Memory B cell (primary cell): ENCODE measurements around the gene IER3.
A peak's percentile ranks its signal among the peaks of the same experiment; 100 is the strongest.
"Not testable (repeated sequence)": the region's sequence is repeated elsewhere in the genome, so short reads cannot be mapped to it uniquely, and the experiment has no call there.

ENCODE experiments used
- ATAC-seq: fragments of 150-1000 bp; cut with Tn5 transposase; 2 replicates; pipeline ENCODE4 v1.10.0; 2021; ENCODE audit warnings: low read depth, mild to moderate bottlenecking, moderate library complexity
- DNase-seq, 2 donors: peaks; one replicate each; pipeline ENCODE4 v3.0.0; 2022; ENCODE audit warnings: low spot score in 2 of 2
- H3K27ac Mint-ChIP-seq: one replicate; pipeline ENCODE4 v1.8.0; 2022; ENCODE audit warnings: mild to moderate bottlenecking, moderate library complexity, mixed read lengths
- H3K27me3 Mint-ChIP-seq: one replicate; pipeline ENCODE4 v1.8.0; 2022; ENCODE audit warnings: mixed read lengths
- H3K36me3 Mint-ChIP-seq: one replicate; pipeline ENCODE4 v1.8.0; 2022; ENCODE audit warnings: mild to moderate bottlenecking, mixed read lengths
- H3K4me1 Mint-ChIP-seq: one replicate; pipeline ENCODE4 v1.8.0; 2022; ENCODE audit warnings: mixed read lengths
- H3K4me3 Mint-ChIP-seq: one replicate; pipeline ENCODE4 v1.8.0; 2022; ENCODE audit warnings: mild to moderate bottlenecking, moderate library complexity, mixed read lengths
- H3K9me3 Mint-ChIP-seq: one replicate; pipeline ENCODE4 v1.8.0; 2022; ENCODE audit warnings: mixed read lengths

IER3 gene

GRCh38 chr6:30719791-30720737 is 24.3 kb downstream of the IER3 start, which contains the start of gene TUBB:
TUBB (plus strand) TSS chr6:30720352; CDS start chr6:30720507, 155 bp downstream.
- Mint-ChIP-seq H3K27me3 (no peaks in the 10 kb centered on the region), H3K4me1 (peaks cover 37% of the 10 kb centered on the region), H3K27ac (peak within 1 kb of the TSS; percentile 90), H3K36me3 (peaks cover 14% of the 10 kb centered on the region), H3K4me3 (peak within 1 kb of the TSS; percentile 96), H3K9me3 (no peaks in the 10 kb centered on the region)
- DNase-seq (peak; percentile 80 to 88), ATAC-seq (peak; percentile 53)

GRCh38 chr6:30719356-30719755 is 25.0 kb downstream of the IER3 start:
- peak overlapping the region; percentile 90 for H3K27ac Mint-ChIP-seq
- peak overlapping the region; percentile 96 for H3K4me3 Mint-ChIP-seq
- no peak for DNase-seq
- H3K9me3 Mint-ChIP-seq = no peaks in the 10 kb centered on the region
- H3K4me1 Mint-ChIP-seq = peaks cover 31% of the 10 kb centered on the region
- peaks cover 16% of the 10 kb centered on the region for H3K36me3 Mint-ChIP-seq
- ATAC-seq = no peak
- H3K27me3 Mint-ChIP-seq = no peaks in the 10 kb centered on the region

- DNase-seq, H3K27me3 Mint-ChIP-seq, ATAC-seq, H3K9me3 Mint-ChIP-seq: not testable (repeated sequence)
- Mint-ChIP-seq H3K4me3 (peak overlapping the region; percentile 92), H3K36me3 (peaks cover 17% of the 10 kb centered on the region), H3K4me1 (peaks cover 27% of the 10 kb centered on the region), H3K27ac (peak overlapping the region; percentile 92)
Measured at GRCh38 chr6:30717845-30718720, 26.3 kb downstream of the IER3 start.

GRCh38 chr6:30717129-30717844 is 27.1 kb downstream of the IER3 start, which contains the start of gene MDC1:
MDC1 (minus strand) TSS chr6:30717281; CDS start chr6:30715175, 2,106 bp downstream.
- Mint-ChIP-seq H3K9me3 (no peaks in the 10 kb centered on the region), H3K27me3 (no peaks in the 10 kb centered on the region), H3K36me3 (peaks cover 22% of the 10 kb centered on the region), H3K4me1 (peaks cover 26% of the 10 kb centered on the region), H3K4me3 (peak within 1 kb of the TSS; percentile 92), H3K27ac (peak within 1 kb of the TSS; percentile 92)
- peak; percentile 71 for ATAC-seq
- DNase-seq = peak; percentile 87 to 97

- Mint-ChIP-seq H3K36me3 (peaks cover 27% of the 10 kb centered on the region), H3K4me1 (peaks cover 26% of the 10 kb centered on the region), H3K4me3 (peak overlapping the region; percentile 92), H3K27me3 (no peaks in the 10 kb centered on the region), H3K9me3 (no peaks in the 10 kb centered on the region), H3K27ac (peak overlapping the region; percentile 92)
- ATAC-seq (no peak), DNase-seq (no peak)
Measured at GRCh38 chr6:30716879-30717128, 27.5 kb downstream of the IER3 start.

- no peak for DNase-seq
- H3K36me3 Mint-ChIP-seq = peaks cover 31% of the 10 kb centered on the region
- no peak for ATAC-seq
- H3K4me1 Mint-ChIP-seq = peaks cover 23% of the 10 kb centered on the region
- no peak overlapping the region for H3K27ac Mint-ChIP-seq
- H3K9me3 Mint-ChIP-seq = no peaks in the 10 kb centered on the region
- no peaks in the 10 kb centered on the region for H3K27me3 Mint-ChIP-seq
- no peak overlapping the region for H3K4me3 Mint-ChIP-seq
Measured at GRCh38 chr6:30714263-30714662, 30.1 kb downstream of the IER3 start.

GRCh38 chr6:30712441-30712945 is 31.9 kb downstream of the IER3 start:
- Mint-ChIP-seq H3K36me3 (peaks cover 40% of the 10 kb centered on the region), H3K27me3 (no peaks in the 10 kb centered on the region), H3K4me3 (no peak overlapping the region), H3K4me1 (peaks cover 27% of the 10 kb centered on the region), H3K9me3 (no peaks in the 10 kb centered on the region), H3K27ac (peak overlapping the region; percentile 54)
- no peak for DNase-seq
- no peak for ATAC-seq

- H3K27me3 Mint-ChIP-seq = no peaks in the 10 kb centered on the region
- peaks cover 44% of the 10 kb centered on the region for H3K36me3 Mint-ChIP-seq
- H3K4me3 Mint-ChIP-seq = no peak overlapping the region
- no peak for ATAC-seq
- no peak overlapping the region for H3K27ac Mint-ChIP-seq
- H3K9me3 Mint-ChIP-seq = no peaks in the 10 kb centered on the region
- DNase-seq = no peak
- H3K4me1 Mint-ChIP-seq = peaks cover 26% of the 10 kb centered on the region
Measured at GRCh38 chr6:30711758-30712380, 32.5 kb downstream of the IER3 start.

GRCh38 chr6:30709101-30709868 is 35.1 kb downstream of the IER3 start:
- peaks cover 52% of the 10 kb centered on the region for H3K36me3 Mint-ChIP-seq

GRCh38 chr6:30707281-30707850 is 37.0 kb downstream of the IER3 start:
- H3K27me3 Mint-ChIP-seq = no peaks in the 10 kb centered on the region
- peaks cover 49% of the 10 kb centered on the region for H3K36me3 Mint-ChIP-seq
- H3K4me3 Mint-ChIP-seq = no peak overlapping the region
- peaks cover 10% of the 10 kb centered on the region for H3K4me1 Mint-ChIP-seq
- DNase-seq (no peak), ATAC-seq (no peak)
- H3K27ac Mint-ChIP-seq = peak overlapping the region; percentile 32
- no peaks in the 10 kb centered on the region for H3K9me3 Mint-ChIP-seq

More at GRCh38 chr6:30709101-30709868, 35.1 kb downstream of the IER3 start:
- Mint-ChIP-seq H3K27me3 (no peaks in the 10 kb centered on the region), H3K4me1 (peaks cover 18% of the 10 kb centered on the region), H3K4me3 (no peak overlapping the region), H3K27ac (peak overlapping the region; percentile 8), H3K9me3 (no peaks in the 10 kb centered on the region)
- DNase-seq (no peak), ATAC-seq (no peak)

GRCh38 chr6:30705620-30706019 is 38.7 kb downstream of the IER3 start:
- no peaks in the 10 kb centered on the region for H3K27me3 Mint-ChIP-seq
- H3K9me3 Mint-ChIP-seq = no peaks in the 10 kb centered on the region
- peaks cover 38% of the 10 kb centered on the region for H3K36me3 Mint-ChIP-seq
- no peak for DNase-seq
- H3K27ac Mint-ChIP-seq = no peak overlapping the region
- H3K4me1 Mint-ChIP-seq = peaks cover 5% of the 10 kb centered on the region
- no peak for ATAC-seq
- H3K4me3 Mint-ChIP-seq = no peak overlapping the region

- ATAC-seq (no peak), DNase-seq (no peak)
- Mint-ChIP-seq H3K27ac (no peak overlapping the region), H3K9me3 (no peaks in the 10 kb centered on the region), H3K27me3 (no peaks in the 10 kb centered on the region), H3K36me3 (peaks cover 38% of the 10 kb centered on the region), H3K4me3 (no peak overlapping the region), H3K4me1 (peaks cover 5% of the 10 kb centered on the region)
Measured at GRCh38 chr6:30703821-30704220, 40.5 kb downstream of the IER3 start.
